HepG2 (cell line): ENCODE measurements around the gene OR6V1. TPM values are rescaled to one million over a fixed set of nuclear protein-coding genes. Genes with fewer than 3 reads are reported as not detected.
A peak's percentile ranks its signal among the peaks of the same experiment; 100 is the strongest.

Source experiments
- ARNT2 ChIP-seq: sonication (generic); formaldehyde crosslinking; IDR thresholded peaks from 2 replicates; pipeline ENCODE4 v1.8.0; 2022; ENCODE audit warnings: mild to moderate bottlenecking, low read depth, missing genetic modification reagents, moderate library complexity
- FOXC1 ChIP-seq: sonication (generic); formaldehyde crosslinking; IDR thresholded peaks from 2 replicates; pipeline ENCODE4 v1.8.0; 2022; ENCODE audit warnings: mild to moderate bottlenecking, missing genetic modification reagents, borderline replicate concordance
- FOXJ3 ChIP-seq: sonication (generic); formaldehyde crosslinking; IDR thresholded peaks from 2 replicates; pipeline ENCODE4 v1.4.0; 2020; ENCODE audit warnings: missing genetic modification reagents, mild to moderate bottlenecking, borderline replicate concordance
- FOXO1 ChIP-seq: sonication (generic); formaldehyde crosslinking; IDR thresholded peaks from 2 replicates; pipeline ENCODE4 v1.4.0; 2020; ENCODE audit warnings: missing genetic modification reagents
- HNF4A ChIP-seq: sonication (generic); formaldehyde crosslinking; IDR thresholded peaks from 2 replicates; pipeline ENCODE4 v1.4.0; 2020; ENCODE audit warnings: missing genetic modification reagents
- KDM1A ChIP-seq: IDR thresholded peaks from 2 replicates; pipeline ENCODE4 v1.6.1; 2016; ENCODE audit warnings: missing compliant biosample characterization
- MEF2D ChIP-seq: sonication (generic); formaldehyde crosslinking; IDR thresholded peaks from 2 replicates; pipeline ENCODE4 v1.5.1; 2020; ENCODE audit warnings: mild to moderate bottlenecking, missing genetic modification reagents
- SRSF1 ChIP-seq: fragments of 200-400 bp; formaldehyde crosslinking; optimal IDR thresholded peaks from 2 replicates; pipeline ENCODE3; 2017; ENCODE audit warnings: mild to moderate bottlenecking, low read depth, low read length, moderate library complexity
- TAF15 ChIP-seq: fragments of 200-400 bp; formaldehyde crosslinking; IDR thresholded peaks from one replicate; pipeline ENCODE4 v1.6.1; 2018; ENCODE audit warnings: mild to moderate bottlenecking, low read depth, low read length; ENCODE audit not compliant: poor library complexity, severe bottlenecking
- TCF7 ChIP-seq: sonication (generic); IDR thresholded peaks from 2 replicates; pipeline ENCODE4 v1.6.1; 2016; ENCODE audit warnings: antibody characterized with exemption, low read depth
- TGIF2 ChIP-seq: IDR thresholded peaks from 2 replicates; pipeline ENCODE4 v1.6.1; 2016; ENCODE audit warnings: control low read depth, missing compliant biosample characterization
- ZFP1 ChIP-seq: IDR thresholded peaks from 2 replicates; pipeline ENCODE4 v1.6.1; 2016
- ZFYVE20 ChIP-seq: sonication (generic); formaldehyde crosslinking; IDR thresholded peaks from 2 replicates; pipeline ENCODE4 v1.8.0; 2023; ENCODE audit warnings: low read depth, mild to moderate bottlenecking, moderate library complexity, missing genetic modification reagents, borderline replicate concordance
- ZNF224 ChIP-seq: sonication (generic); formaldehyde crosslinking; IDR thresholded peaks from 2 replicates; pipeline ENCODE4 v1.5.0; 2020; ENCODE audit warnings: mild to moderate bottlenecking, missing genetic modification reagents
- ZNF33A ChIP-seq: sonication (generic); formaldehyde crosslinking; IDR thresholded peaks from 2 replicates; pipeline ENCODE4 v1.5.1; 2020; ENCODE audit warnings: missing genetic modification reagents, mild to moderate bottlenecking, moderate library complexity, borderline replicate concordance
- ZNF451 ChIP-seq: sonication (generic); formaldehyde crosslinking; IDR thresholded peaks from 2 replicates; pipeline ENCODE4 v1.5.0; 2020; ENCODE audit warnings: mild to moderate bottlenecking, missing genetic modification reagents
- ZNF652 ChIP-seq: IDR thresholded peaks from 2 replicates; pipeline ENCODE4 v1.6.1; 2016; ENCODE audit warnings: low read depth, borderline replicate concordance
- ZNF678 ChIP-seq: sonication (generic); formaldehyde crosslinking; IDR thresholded peaks from 2 replicates; pipeline ENCODE4 v1.4.0; 2020; ENCODE audit warnings: mild to moderate bottlenecking, missing genetic modification reagents
- polyA plus RNA-seq, 8 experiments: library from polyadenylated mRNA; depleted of rRNA in 3 of 8; stranded (reverse) in 7 of 8; unstranded in 1 of 8; fragments of >200 nt; fragmentation: Illumina TruSeq in 4 of 8; extraction: Trizol in 4 of 8; gene quantifications; 2 replicates each; pipeline versions ENCODE4 v1.2.1 to v1.2.3, GENCODE V29; 2011 to 2016; ENCODE audit warnings: low read depth in 4 of 8, missing spikeins in 1 of 8, mixed read lengths in 1 of 8; ENCODE audit not compliant: insufficient read depth in 1 of 8
- total RNA-seq, 5 experiments: library from RNA; depleted of rRNA; stranded (reverse); fragments of >200 nt; fragmentation: Illumina TruSeq; extraction: Trizol; gene quantifications; 2 replicates each; pipeline ENCODE4 v1.2.3, GENCODE V29; 2016; ENCODE audit warnings: low read depth in 1 of 5
- TF ChIP-seq, protein P1 (sequence below): sonication (generic); formaldehyde crosslinking; IDR thresholded peaks from 2 replicates; pipeline ENCODE4 v1.9.0; 2021; ENCODE audit warnings: mild to moderate bottlenecking, missing genetic modification reagents
- TF ChIP-seq, protein P2 (sequence below): sonication (generic); formaldehyde crosslinking; conservative IDR thresholded peaks from 2 replicates; pipeline ENCODE4 v1.4.0; 2020; ENCODE audit warnings: mild to moderate bottlenecking, missing genetic modification reagents, moderate library complexity

OR6V1 gene
- total and polyA plus RNA-seq, 2 of the 13 experiments (the other 11 are each of a cell fraction or from before 2014, with no cell fraction given), result not detected

DNA sequence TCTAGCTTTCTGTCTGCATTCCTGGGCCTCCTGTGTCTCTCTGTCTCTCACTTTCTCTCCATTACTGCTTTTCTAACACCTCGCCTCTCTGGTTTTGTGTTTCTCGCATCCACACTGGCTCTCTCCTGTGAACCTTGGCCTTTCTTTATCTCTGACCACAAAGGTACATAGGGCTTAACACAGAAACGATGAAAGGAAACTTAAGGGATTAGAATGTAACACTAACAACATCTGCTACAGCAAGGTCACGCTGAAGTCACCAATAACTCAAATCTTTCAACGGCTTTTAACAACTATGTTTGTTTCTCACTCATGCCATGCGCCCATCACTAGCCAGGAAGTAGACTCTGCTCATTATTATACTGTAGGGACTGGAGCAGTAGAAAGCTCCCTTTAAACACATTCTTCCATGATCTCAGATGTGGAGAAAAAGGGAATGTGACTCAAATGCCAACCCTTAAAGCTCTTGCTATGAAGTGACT is 9.3 kb upstream of the OR6V1 start (continued):
- TF ChIP-seq HNF4A (peak; percentile 92), FOXC1 (CRISPR knock-in tag) (no peak), ZNF224 (CRISPR knock-in tag) (no peak), ZNF678 (CRISPR knock-in tag) (no peak), FOXJ3 (CRISPR knock-in tag) (peak; percentile 76; the same call in 1 of the 2 replicates), MEF2D (CRISPR knock-in tag) (no peak), ZFP1 (CRISPR knock-in tag) (no peak), ZNF451 (no peak), ARNT2 (CRISPR knock-in tag) (no peak), TCF7 (peak; percentile 88), ZFYVE20 (CRISPR knock-in tag) (no peak), ZNF33A (CRISPR knock-in tag) (no peak), KDM1A (CRISPR knock-in tag) (0 out of 2 replicates have a peak, but pooled peaks have one; percentile 15), FOXO1 (CRISPR knock-in tag) (peak; percentile 25; the same call in 1 of the 2 replicates), ZNF652 (CRISPR knock-in tag) (no peak), TAF15 (no peak), SRSF1 (no peak), TGIF2 (CRISPR knock-in tag) (no peak)
- TF ChIP-seq, protein P1, sequence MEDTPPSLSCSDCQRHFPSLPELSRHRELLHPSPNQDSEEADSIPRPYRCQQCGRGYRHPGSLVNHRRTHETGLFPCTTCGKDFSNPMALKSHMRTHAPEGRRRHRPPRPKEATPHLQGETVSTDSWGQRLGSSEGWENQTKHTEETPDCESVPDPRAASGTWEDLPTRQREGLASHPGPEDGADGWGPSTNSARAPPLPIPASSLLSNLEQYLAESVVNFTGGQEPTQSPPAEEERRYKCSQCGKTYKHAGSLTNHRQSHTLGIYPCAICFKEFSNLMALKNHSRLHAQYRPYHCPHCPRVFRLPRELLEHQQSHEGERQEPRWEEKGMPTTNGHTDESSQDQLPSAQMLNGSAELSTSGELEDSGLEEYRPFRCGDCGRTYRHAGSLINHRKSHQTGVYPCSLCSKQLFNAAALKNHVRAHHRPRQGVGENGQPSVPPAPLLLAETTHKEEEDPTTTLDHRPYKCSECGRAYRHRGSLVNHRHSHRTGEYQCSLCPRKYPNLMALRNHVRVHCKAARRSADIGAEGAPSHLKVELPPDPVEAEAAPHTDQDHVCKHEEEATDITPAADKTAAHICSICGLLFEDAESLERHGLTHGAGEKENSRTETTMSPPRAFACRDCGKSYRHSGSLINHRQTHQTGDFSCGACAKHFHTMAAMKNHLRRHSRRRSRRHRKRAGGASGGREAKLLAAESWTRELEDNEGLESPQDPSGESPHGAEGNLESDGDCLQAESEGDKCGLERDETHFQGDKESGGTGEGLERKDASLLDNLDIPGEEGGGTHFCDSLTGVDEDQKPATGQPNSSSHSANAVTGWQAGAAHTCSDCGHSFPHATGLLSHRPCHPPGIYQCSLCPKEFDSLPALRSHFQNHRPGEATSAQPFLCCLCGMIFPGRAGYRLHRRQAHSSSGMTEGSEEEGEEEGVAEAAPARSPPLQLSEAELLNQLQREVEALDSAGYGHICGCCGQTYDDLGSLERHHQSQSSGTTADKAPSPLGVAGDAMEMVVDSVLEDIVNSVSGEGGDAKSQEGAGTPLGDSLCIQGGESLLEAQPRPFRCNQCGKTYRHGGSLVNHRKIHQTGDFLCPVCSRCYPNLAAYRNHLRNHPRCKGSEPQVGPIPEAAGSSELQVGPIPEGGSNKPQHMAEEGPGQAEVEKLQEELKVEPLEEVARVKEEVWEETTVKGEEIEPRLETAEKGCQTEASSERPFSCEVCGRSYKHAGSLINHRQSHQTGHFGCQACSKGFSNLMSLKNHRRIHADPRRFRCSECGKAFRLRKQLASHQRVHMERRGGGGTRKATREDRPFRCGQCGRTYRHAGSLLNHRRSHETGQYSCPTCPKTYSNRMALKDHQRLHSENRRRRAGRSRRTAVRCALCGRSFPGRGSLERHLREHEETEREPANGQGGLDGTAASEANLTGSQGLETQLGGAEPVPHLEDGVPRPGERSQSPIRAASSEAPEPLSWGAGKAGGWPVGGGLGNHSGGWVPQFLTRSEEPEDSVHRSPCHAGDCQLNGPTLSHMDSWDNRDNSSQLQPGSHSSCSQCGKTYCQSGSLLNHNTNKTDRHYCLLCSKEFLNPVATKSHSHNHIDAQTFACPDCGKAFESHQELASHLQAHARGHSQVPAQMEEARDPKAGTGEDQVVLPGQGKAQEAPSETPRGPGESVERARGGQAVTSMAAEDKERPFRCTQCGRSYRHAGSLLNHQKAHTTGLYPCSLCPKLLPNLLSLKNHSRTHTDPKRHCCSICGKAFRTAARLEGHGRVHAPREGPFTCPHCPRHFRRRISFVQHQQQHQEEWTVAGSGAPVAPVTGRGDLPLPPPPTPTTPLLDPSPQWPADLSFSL (CRISPR knock-in tag), result no peak
- TF ChIP-seq, protein P2, sequence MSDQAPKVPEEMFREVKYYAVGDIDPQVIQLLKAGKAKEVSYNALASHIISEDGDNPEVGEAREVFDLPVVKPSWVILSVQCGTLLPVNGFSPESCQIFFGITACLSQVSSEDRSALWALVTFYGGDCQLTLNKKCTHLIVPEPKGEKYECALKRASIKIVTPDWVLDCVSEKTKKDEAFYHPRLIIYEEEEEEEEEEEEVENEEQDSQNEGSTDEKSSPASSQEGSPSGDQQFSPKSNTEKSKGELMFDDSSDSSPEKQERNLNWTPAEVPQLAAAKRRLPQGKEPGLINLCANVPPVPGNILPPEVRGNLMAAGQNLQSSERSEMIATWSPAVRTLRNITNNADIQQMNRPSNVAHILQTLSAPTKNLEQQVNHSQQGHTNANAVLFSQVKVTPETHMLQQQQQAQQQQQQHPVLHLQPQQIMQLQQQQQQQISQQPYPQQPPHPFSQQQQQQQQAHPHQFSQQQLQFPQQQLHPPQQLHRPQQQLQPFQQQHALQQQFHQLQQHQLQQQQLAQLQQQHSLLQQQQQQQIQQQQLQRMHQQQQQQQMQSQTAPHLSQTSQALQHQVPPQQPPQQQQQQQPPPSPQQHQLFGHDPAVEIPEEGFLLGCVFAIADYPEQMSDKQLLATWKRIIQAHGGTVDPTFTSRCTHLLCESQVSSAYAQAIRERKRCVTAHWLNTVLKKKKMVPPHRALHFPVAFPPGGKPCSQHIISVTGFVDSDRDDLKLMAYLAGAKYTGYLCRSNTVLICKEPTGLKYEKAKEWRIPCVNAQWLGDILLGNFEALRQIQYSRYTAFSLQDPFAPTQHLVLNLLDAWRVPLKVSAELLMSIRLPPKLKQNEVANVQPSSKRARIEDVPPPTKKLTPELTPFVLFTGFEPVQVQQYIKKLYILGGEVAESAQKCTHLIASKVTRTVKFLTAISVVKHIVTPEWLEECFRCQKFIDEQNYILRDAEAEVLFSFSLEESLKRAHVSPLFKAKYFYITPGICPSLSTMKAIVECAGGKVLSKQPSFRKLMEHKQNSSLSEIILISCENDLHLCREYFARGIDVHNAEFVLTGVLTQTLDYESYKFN (CRISPR knock-in tag), result peak; percentile 81
